ENCODE results near the gene TEX55.

TEX55 gene

DNA sequence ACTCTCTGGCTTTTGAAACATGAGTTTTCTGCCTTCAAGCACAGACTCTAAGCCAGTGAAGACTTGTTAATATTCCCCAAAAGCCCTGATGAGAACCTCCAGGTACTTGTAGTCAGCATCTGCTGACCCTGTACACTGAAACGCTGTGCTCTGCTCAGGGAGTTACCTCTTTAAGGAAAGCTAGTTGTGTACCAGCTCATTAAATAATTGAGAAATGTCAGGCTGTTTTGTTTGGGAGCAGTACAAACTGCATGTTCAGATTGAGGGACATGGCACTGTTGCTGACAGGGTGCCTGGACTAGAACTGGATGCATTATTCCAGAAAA, 49.1 kb downstream of the TEX55 start (continued):
- TF ChIP-seq, protein P1, sequence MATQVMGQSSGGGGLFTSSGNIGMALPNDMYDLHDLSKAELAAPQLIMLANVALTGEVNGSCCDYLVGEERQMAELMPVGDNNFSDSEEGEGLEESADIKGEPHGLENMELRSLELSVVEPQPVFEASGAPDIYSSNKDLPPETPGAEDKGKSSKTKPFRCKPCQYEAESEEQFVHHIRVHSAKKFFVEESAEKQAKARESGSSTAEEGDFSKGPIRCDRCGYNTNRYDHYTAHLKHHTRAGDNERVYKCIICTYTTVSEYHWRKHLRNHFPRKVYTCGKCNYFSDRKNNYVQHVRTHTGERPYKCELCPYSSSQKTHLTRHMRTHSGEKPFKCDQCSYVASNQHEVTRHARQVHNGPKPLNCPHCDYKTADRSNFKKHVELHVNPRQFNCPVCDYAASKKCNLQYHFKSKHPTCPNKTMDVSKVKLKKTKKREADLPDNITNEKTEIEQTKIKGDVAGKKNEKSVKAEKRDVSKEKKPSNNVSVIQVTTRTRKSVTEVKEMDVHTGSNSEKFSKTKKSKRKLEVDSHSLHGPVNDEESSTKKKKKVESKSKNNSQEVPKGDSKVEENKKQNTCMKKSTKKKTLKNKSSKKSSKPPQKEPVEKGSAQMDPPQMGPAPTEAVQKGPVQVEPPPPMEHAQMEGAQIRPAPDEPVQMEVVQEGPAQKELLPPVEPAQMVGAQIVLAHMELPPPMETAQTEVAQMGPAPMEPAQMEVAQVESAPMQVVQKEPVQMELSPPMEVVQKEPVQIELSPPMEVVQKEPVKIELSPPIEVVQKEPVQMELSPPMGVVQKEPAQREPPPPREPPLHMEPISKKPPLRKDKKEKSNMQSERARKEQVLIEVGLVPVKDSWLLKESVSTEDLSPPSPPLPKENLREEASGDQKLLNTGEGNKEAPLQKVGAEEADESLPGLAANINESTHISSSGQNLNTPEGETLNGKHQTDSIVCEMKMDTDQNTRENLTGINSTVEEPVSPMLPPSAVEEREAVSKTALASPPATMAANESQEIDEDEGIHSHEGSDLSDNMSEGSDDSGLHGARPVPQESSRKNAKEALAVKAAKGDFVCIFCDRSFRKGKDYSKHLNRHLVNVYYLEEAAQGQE (tag by site-specific recombination; IDR thresholded peaks at IDR 0.05) = no peak
- TF ChIP-seq MYNN (tag by site-specific recombination; IDR thresholded peaks at IDR 0.05; ENCODE audit: borderline replicate concordance) = no peak

DNA sequence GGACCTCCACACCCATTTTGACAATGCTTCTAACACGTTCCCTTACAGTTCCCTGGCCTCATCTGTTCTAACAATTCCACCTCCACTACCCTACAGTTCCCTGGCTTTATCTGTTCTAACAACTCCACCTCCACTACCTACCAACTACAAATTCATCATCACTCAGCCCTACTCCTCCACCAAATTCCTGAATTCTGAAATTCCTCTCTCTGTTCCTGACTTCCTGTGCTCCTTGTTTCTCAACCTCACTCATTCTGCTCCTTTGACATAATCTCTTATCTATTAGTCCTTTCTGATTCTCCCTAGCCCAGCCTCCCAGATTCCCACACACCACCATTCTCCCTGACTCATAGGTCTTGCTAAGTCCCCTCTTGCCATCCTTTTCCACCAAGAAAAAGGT, 49.9 kb downstream of the TEX55 start:
- Histone ChIP-seq H3K36me3 (ENCODE audit: control insufficient read depth in 2 of 2, insufficient read depth in 1 of 2, low read length in 2 of 2) (no peaks in the 10 kb centered on the region), H3K4me3 (ENCODE audit: low read depth, low read length) (no peak overlapping the region), H3K27ac (ENCODE audit: extremely low read depth, low read depth, low read length) (no peak overlapping the region), H3K9me3 (ENCODE audit: control insufficient read depth, insufficient read depth, low read depth, low read length) (no peaks in the 10 kb centered on the region), H3K4me1 (ENCODE audit: control insufficient read depth, insufficient read depth, low read length) (no peaks in the 10 kb centered on the region)
- ChIA-PET CTCF (interaction anchor here (0.7 kb wide), 1 partner anchor 213 kb away, joined by 3 read pairs; no protein-coding TSS in a partner anchor), POLR2A (no interaction called here)
- no peak for TF ChIP-seq ZNF677 (tag by site-specific recombination; IDR thresholded peaks at IDR 0.05)
- TF ChIP-seq, protein P2, sequence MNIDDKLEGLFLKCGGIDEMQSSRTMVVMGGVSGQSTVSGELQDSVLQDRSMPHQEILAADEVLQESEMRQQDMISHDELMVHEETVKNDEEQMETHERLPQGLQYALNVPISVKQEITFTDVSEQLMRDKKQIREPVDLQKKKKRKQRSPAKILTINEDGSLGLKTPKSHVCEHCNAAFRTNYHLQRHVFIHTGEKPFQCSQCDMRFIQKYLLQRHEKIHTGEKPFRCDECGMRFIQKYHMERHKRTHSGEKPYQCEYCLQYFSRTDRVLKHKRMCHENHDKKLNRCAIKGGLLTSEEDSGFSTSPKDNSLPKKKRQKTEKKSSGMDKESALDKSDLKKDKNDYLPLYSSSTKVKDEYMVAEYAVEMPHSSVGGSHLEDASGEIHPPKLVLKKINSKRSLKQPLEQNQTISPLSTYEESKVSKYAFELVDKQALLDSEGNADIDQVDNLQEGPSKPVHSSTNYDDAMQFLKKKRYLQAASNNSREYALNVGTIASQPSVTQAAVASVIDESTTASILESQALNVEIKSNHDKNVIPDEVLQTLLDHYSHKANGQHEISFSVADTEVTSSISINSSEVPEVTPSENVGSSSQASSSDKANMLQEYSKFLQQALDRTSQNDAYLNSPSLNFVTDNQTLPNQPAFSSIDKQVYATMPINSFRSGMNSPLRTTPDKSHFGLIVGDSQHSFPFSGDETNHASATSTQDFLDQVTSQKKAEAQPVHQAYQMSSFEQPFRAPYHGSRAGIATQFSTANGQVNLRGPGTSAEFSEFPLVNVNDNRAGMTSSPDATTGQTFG (tag by site-specific recombination; IDR thresholded peaks at IDR 0.05; ENCODE audit: borderline replicate concordance) = no peak
- TF ChIP-seq ZNF202 (tag by site-specific recombination; IDR thresholded peaks at IDR 0.05; ENCODE audit: borderline replicate concordance) = no peak
